ENCODE measurements around the gene ARGLU1.

The ARGLU1 gene

GRCh38 chr13:106551751-106552150 is 16.2 kb downstream of the ARGLU1 start:
- FAIRE-seq (no peak), DNase-seq (ENCODE audit: extremely low spot score, insufficient read length, low read depth) (no peak)

GRCh38 chr13:106551350-106551749 is 16.6 kb downstream of the ARGLU1 start:
- DNase-seq (ENCODE audit: extremely low spot score, insufficient read length, low read depth) (no peak), FAIRE-seq (no peak)

GRCh38 chr13:106550570-106551135 is 17.3 kb downstream of the ARGLU1 start:
- FAIRE-seq, result no peak
- no peak for DNase-seq (ENCODE audit: extremely low spot score, insufficient read length, low read depth)

GRCh38 chr13:106548064-106548696 is 19.8 kb downstream of the ARGLU1 start:
- FAIRE-seq (no peak), DNase-seq (ENCODE audit: extremely low spot score, insufficient read length, low read depth) (no peak)

- DNase-seq (ENCODE audit: extremely low spot score, insufficient read length, low read depth) (no peak), FAIRE-seq (no peak)
These were observed 26.1 kb downstream of the ARGLU1 start for GRCh38 chr13:106541826-106542225.

GRCh38 chr13:106540613-106541012 is 27.3 kb downstream of the ARGLU1 start:
- FAIRE-seq, result no peak
- no peak for DNase-seq (ENCODE audit: extremely low spot score, insufficient read length, low read depth)

GRCh38 chr13:106537521-106537920 is 30.4 kb downstream of the ARGLU1 start:
- no peak for FAIRE-seq

GRCh38 chr13:106536244-106537034 is 31.5 kb downstream of the ARGLU1 start:
- DNase-seq (ENCODE audit: extremely low spot score, insufficient read length, low read depth) (peak; percentile 65), FAIRE-seq (peak; percentile 91)

More at GRCh38 chr13:106537521-106537920, 30.4 kb downstream of the ARGLU1 start:
- no peak for DNase-seq (ENCODE audit: extremely low spot score, insufficient read length, low read depth)

GRCh38 chr13:106535552-106536243 is 32.2 kb downstream of the ARGLU1 start, which contains the start of gene EFNB2:
TSS of gene EFNB2 (minus strand) at chr13:106535662. CDS start at chr13:106534964, 698 bp downstream.
- DNase-seq (ENCODE audit: extremely low spot score, insufficient read length, low read depth) (peak; percentile 96), FAIRE-seq (peak; percentile 90)

- no peak for FAIRE-seq
- DNase-seq (ENCODE audit: extremely low spot score, insufficient read length, low read depth), result no peak
These were observed 33.0 kb downstream of the ARGLU1 start for GRCh38 chr13:106534639-106535551.

- DNase-seq (ENCODE audit: extremely low spot score, insufficient read length, low read depth), result no peak
- no peak for FAIRE-seq
These were observed 33.8 kb downstream of the ARGLU1 start for GRCh38 chr13:106533943-106534638.

- DNase-seq (ENCODE audit: extremely low spot score, insufficient read length, low read depth) (no peak), FAIRE-seq (no peak)
These were observed 34.6 kb downstream of the ARGLU1 start for GRCh38 chr13:106533101-106533942.

- FAIRE-seq (no peak), DNase-seq (ENCODE audit: extremely low spot score, insufficient read length, low read depth) (no peak)
These were observed 35.6 kb downstream of the ARGLU1 start for GRCh38 chr13:106532111-106532929.

GRCh38 chr13:106530980-106531481 is 36.9 kb downstream of the ARGLU1 start:
- FAIRE-seq, result no peak
- DNase-seq (ENCODE audit: extremely low spot score, insufficient read length, low read depth), result no peak

GRCh38 chr13:106530171-106530851 is 37.6 kb downstream of the ARGLU1 start:
- FAIRE-seq (no peak), DNase-seq (ENCODE audit: extremely low spot score, insufficient read length, low read depth) (no peak)

- FAIRE-seq, result no peak
These were observed 38.3 kb downstream of the ARGLU1 start for GRCh38 chr13:106529415-106530170.

More at GRCh38 chr13:106529415-106530170, 38.3 kb downstream of the ARGLU1 start:
- no peak for DNase-seq (ENCODE audit: extremely low spot score, insufficient read length, low read depth)

Measured in GM18507 (cell line).